Stimulated activated CD8-positive, alpha-beta memory T cell treated with anti-CD3 and anti-CD28 coated beads, Interleukin-15, amount 100 ng/mL, for 4 hours (primary cell): ENCODE data around the gene GPR137.
"Not testable (repeated sequence)": the region's sequence is repeated elsewhere in the genome, so short reads cannot be mapped to it uniquely, and the experiment has no call there.

ENCODE experiments used
- DNase-seq, 2 donors: peaks; one replicate each; pipeline ENCODE4 v3.0.0-alpha.2; 2020; ENCODE audit warnings: low read depth in 2 of 2

GPR137 gene

GRCh38 chr11:64299847-64300648 is 14.4 kb downstream of the GPR137 start, which contains the start of gene CATSPERZ:
CATSPERZ (plus strand) TSS chr11:64300358; CDS start chr11:64300411, 53 bp downstream.
- no peak for DNase-seq

- no peak for DNase-seq
Observed at GRCh38 chr11:64303109-64304031, 17.7 kb downstream of the GPR137 start.

- no peak for DNase-seq
Observed at GRCh38 chr11:64304032-64304315, 18.3 kb downstream of the GPR137 start.

- DNase-seq, result peak; percentile 74 to 81
Observed at GRCh38 chr11:64304316-64305072, 18.8 kb downstream of the GPR137 start.

GRCh38 chr11:64305075-64305690 is 19.5 kb downstream of the GPR137 start, which contains the start of gene ESRRA:
ESRRA (plus strand) TSS chr11:64305524; CDS start chr11:64307180, 1,656 bp downstream.
- DNase-seq, result peak; percentile 98 to 99

GRCh38 chr11:64305691-64306562 is 20.3 kb downstream of the GPR137 start:
- DNase-seq, result peak; percentile 56 to 61

GRCh38 chr11:64306563-64306875 is 20.9 kb downstream of the GPR137 start:
- no peak for DNase-seq

- no peak for DNase-seq
Observed at GRCh38 chr11:64306876-64307622, 21.4 kb downstream of the GPR137 start.

- DNase-seq, result not testable (repeated sequence)
Observed at GRCh38 chr11:64307795-64308194, 22.1 kb downstream of the GPR137 start.

GRCh38 chr11:64312947-64313346 is 27.3 kb downstream of the GPR137 start:
- DNase-seq, result no peak

GRCh38 chr11:64313491-64314145 is 28.0 kb downstream of the GPR137 start:
- DNase-seq, result no peak

GRCh38 chr11:64314146-64314804 is 28.6 kb downstream of the GPR137 start:
- no peak for DNase-seq

GRCh38 chr11:64314805-64315561 is 29.3 kb downstream of the GPR137 start:
- no peak for DNase-seq

GRCh38 chr11:64315667-64316526 is 30.2 kb downstream of the GPR137 start:
- not testable (repeated sequence) for DNase-seq

GRCh38 chr11:64316672-64317324 is 31.1 kb downstream of the GPR137 start:
- no peak for DNase-seq

GRCh38 chr11:64317325-64317960 is 31.8 kb downstream of the GPR137 start, which contains the start of gene TRMT112:
TRMT112 (minus strand) TSS chr11:64317559; CDS start chr11:64317526, 33 bp downstream.
- peak; percentile 85 to 96 for DNase-seq
